GM04504 (cell line): ENCODE results near the gene CT47B1.
"Not testable (repeated sequence)": the region's sequence is repeated elsewhere in the genome, so short reads cannot be mapped to it uniquely, and the experiment has no call there.

Experiments
- DNase-seq: peaks from one replicate; pipeline ENCODE4 v3.0.0-alpha.2; 2012; ENCODE audit warnings: low read depth

The CT47B1 gene

DNA sequence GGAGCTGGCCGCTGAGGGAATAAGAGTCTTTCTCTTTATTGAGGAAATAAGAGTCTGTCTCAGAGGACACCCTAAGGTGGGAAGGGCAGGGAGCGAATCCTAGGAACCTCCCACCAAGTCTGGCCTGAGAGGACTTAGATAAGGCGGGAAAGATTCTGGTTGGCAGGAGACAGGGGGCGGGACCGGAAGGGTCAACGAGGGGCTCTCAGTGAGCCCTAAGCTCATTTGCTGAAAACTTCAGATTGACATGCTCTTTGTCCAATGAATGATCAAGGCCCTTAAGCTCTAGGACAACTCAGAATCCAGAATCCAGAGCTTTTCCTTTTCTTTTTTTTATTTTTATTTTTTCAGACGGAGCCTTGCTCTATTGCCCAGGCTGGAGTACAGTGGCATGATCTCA lies at the start of gene CT47B1:
TSS of gene CT47B1 (minus strand) at position 101 of the 400 bp plus-strand sequence. CDS start 196 bp downstream, outside the sequence.
- DNase-seq = not testable (repeated sequence)

DNA sequence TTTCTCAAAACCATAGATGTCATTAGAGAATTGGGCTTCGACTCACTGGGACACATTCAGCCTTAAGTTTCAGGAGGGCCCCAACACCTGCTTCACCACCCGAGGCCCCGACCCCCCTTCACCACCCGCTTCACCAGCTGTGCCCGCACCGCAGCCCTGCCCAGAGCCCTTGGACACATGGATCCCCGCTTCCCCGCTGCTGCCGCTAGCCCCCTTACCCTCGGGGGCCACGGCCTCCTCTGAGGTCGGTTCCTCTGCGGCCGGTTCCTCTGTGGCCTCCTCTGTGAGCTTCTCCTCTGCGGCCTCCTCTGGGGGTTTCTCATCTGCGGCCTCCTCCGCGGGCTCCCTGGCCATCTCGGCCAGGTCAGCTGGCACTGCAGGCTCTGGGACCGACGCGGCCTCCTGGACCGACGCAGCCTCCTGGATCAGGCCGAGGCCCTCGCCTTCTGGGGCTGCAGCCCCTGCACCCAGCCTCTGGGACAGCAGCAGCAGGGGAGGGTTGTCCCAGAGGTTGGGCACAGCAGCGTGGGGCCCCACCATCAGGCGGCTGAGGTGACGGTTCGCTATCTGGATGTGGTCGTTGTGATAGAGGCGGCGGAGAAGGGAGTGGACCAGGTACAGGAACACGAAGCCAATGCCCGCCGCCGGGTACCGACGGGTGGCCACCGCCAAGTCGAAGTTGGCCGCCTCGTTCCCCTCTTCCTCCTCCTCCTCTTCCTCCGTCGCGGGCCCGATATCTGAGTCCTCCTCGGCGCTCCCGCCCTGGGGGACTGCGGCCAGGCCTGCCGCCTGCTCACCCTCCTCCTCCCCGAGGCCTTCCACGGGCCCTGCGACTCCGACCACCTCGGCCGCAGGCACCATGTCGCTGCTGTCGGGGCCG lies 748 bp downstream of the CT47B1 start:
- no peak for DNase-seq

DNA sequence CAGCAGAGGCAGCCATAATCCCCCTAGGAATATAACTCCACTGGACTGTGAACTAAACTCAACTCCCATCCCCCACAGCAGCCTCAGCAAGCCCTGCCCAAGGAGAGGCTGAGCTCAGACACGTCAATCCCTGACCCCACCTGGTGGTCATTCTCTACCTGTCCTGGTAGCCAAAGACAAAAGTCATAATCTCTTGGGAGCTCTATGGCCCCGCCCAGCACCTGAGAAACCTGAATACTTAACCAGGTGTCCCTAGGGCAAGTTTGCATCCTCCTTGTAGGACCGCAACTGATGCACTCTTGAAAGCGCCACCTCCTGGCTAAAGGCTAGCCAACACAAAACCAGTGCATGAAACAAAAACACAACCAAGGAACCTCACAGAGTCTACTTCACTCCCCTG lies 18.4 kb downstream of the CT47B1 start:
- DNase-seq = no peak

DNA sequence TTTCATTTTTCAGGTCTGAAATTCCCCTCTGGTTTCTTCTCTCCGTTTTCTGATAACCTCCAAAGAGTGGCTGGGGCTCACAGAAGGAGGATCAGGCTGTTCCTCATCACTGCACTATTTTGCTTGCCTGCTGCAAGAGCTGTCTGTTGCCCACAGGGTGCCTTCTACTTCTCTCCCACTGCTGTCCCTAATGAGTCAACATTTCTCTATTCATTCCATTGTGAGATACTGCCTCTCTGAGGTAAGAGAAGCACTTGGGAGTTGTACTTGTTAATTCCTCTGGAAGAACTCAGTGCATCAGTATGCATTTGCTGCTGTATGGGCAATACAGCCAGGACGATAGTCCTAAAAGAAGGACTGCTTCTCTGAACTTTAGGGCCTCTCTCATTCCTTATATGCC lies 34.8 kb downstream of the CT47B1 start:
- peak; percentile 26 for DNase-seq

DNA sequence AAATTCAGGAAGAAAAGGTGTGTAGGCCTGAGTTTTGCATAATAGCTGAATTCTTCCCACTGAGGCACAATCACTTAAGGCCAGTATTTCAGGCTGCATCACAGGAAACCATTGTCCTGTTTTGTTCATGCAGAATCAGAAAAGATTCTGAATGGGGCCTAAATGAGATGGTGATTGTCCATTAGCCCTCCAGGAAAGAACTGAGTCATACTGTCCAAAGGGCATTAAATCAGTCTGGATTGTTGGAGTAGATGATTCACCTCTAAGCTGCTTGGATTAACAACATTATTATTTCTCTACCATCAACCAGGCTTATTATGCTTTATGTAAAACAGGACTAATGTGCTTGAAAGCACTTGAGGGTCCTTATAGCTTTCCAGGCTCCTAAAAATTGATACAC lies 36.2 kb downstream of the CT47B1 start:
- peak; percentile 12 for DNase-seq

DNA sequence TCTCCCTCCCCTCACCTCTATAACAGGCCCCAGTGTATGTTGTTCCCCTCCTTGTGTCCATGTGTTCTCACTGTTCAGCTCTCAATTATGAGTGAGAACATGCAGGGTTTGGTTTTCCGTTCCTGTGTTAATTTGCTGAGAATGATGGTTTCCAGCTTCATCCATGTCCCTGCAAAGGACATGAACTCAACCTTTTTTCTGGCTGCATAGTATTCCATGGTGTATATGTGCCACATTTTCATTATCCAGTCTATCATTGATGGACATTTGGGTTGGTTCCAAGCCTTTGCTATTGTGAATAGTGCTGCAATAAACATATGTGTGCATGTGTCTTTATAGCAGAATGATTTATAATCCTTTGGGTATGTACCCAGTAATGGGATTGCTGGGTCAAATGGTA lies 48.5 kb downstream of the CT47B1 start:
- not testable (repeated sequence) for DNase-seq

DNA sequence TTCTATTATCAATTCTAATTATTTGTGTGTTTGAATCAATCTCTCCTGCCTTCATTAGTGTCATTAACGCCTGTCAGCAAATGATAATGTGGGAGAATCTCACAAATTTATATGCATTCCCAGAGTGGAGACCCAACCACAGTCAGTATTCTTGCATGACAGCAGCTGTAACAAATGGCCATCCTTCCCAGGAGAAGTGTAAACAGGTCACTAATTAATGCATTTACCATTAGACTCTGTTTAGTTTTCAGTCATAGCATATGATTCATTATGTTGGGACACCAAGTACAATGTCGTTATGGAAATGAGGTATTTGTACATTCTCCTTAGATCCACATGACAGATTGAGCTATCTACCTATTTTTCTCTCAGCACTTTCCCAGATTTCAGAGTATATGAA lies 50.5 kb downstream of the CT47B1 start:
- no peak for DNase-seq

DNA sequence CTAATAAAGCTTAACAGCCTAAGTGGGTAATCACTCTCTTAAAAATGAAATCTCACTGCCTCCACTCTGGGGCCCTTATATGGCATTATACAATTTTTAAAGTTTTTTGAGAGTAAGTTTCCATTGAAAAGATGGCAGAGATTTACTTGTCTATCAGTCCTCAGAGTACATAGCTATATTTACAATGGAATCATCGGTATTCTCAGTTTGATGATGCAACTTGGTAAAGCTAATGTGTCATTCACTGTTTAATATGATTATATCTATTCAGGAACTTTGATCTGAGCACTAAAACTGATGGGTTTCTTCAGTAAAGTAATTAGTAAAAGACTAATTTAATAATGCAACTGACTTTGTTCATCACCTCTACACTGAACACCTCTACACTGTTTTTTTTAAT lies 51.6 kb downstream of the CT47B1 start:
- DNase-seq = no peak

DNA sequence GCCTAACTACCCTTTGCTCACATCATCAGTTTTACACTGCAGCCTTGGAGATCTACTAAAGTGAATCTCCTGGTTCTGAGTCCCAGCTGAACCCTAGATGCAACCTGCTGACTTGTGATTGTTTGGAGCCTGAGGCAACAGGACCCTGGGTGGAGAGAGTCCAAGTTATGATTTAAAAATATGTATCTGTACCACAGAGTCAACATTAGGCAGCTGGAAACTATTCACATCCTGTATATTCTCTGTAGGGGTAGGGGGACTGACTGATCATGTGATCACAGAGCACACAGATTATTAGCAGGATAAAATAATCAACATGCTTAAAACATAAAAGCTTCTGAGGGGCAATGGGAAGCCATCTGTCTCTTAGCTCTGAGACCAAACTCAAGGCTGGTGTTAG lies 52.1 kb downstream of the CT47B1 start:
- DNase-seq = no peak
